Measurements from ENCODE around the gene SKIC8.

Gene SKIC8

GRCh38 chr15:78321786-78322185 lies 22.4 kb upstream of the SKIC8 start:
- no peak for FAIRE-seq

- no peak for FAIRE-seq
Observed at GRCh38 chr15:78321041-78321570, 21.7 kb upstream of the SKIC8 start.

GRCh38 chr15:78320183-78320582 lies 20.8 kb upstream of the SKIC8 start:
- no peak for FAIRE-seq

GRCh38 chr15:78319588-78319987 lies 20.2 kb upstream of the SKIC8 start:
- no peak for FAIRE-seq

GRCh38 chr15:78317145-78317836 lies 17.9 kb upstream of the SKIC8 start:
- FAIRE-seq: no peak

- no peak for FAIRE-seq
Observed at GRCh38 chr15:78316283-78317083, 17.1 kb upstream of the SKIC8 start.

GRCh38 chr15:78315686-78316282 lies 16.4 kb upstream of the SKIC8 start:
- no peak for FAIRE-seq

- no peak for FAIRE-seq
Observed at GRCh38 chr15:78314181-78314581, 14.8 kb upstream of the SKIC8 start.

- FAIRE-seq: no peak
Observed at GRCh38 chr15:78313383-78313782, 14.0 kb upstream of the SKIC8 start.

- no peak for FAIRE-seq
Observed at GRCh38 chr15:78312957-78313356, 13.5 kb upstream of the SKIC8 start.

GRCh38 chr15:78312536-78312935 lies 13.1 kb upstream of the SKIC8 start:
- no peak for FAIRE-seq

- no peak for FAIRE-seq
Observed at GRCh38 chr15:78311292-78311691, 11.9 kb upstream of the SKIC8 start.

GRCh38 chr15:78308422-78309032 lies 9.1 kb upstream of the SKIC8 start:
- FAIRE-seq: no peak

- no peak for FAIRE-seq
Observed at GRCh38 chr15:78307976-78308375, 8.6 kb upstream of the SKIC8 start.

- no peak for FAIRE-seq
Observed at GRCh38 chr15:78306176-78306774, 6.9 kb upstream of the SKIC8 start.

GRCh38 chr15:78304216-78305066 lies 5.0 kb upstream of the SKIC8 start:
- no peak for FAIRE-seq

GRCh38 chr15:78302579-78303312 lies 3.3 kb upstream of the SKIC8 start:
- FAIRE-seq: no peak

GRCh38 chr15:78301828-78302227 lies 2.4 kb upstream of the SKIC8 start:
- FAIRE-seq: no peak

- FAIRE-seq: no peak
Observed at GRCh38 chr15:78301326-78301725, 1.9 kb upstream of the SKIC8 start.

GRCh38 chr15:78292219-78292618 lies 7.2 kb downstream of the SKIC8 start:
- FAIRE-seq: no peak

- no peak for FAIRE-seq
Observed at GRCh38 chr15:78291698-78292097, 7.7 kb downstream of the SKIC8 start.
